Measurements from ENCODE around the gene ODF4. TPM values are rescaled to one million over a fixed set of nuclear protein-coding genes. Genes with fewer than 3 reads are reported as not detected.
A peak's percentile ranks its signal among the peaks of the same experiment; 100 is the strongest.

Gene ODF4
- total RNA-seq, 6 experiments from 2014 or later = not detected

GRCh38 chr17:8353736-8354135 lies 14.1 kb downstream of the ODF4 start:
- TF ChIP-seq CTCF (IDR thresholded peaks at IDR 0.05) = no peak
- Mint-ChIP-seq H3K4me3 (no peak overlapping the region), H3K36me3 (ENCODE audit: low read depth) (no peaks in the 10 kb centered on the region), H3K27me3 (ENCODE audit: insufficient read depth) (peaks cover 16% of the 10 kb centered on the region), H3K27ac (no peak overlapping the region), H3K4me1 (ENCODE audit: low read depth) (no peaks in the 10 kb centered on the region), H3K9me3 (no peaks in the 10 kb centered on the region)
- DNase-seq = no peak

- Mint-ChIP-seq H3K9me3 (no peaks in the 10 kb centered on the region), H3K27me3 (ENCODE audit: insufficient read depth) (peaks cover 16% of the 10 kb centered on the region), H3K36me3 (ENCODE audit: low read depth) (no peaks in the 10 kb centered on the region), H3K27ac (no peak overlapping the region), H3K4me1 (ENCODE audit: low read depth) (peaks cover under 1% of the 10 kb centered on the region; the same call in 1 of the 2 replicates), H3K4me3 (no peak overlapping the region)
- no peak for TF ChIP-seq CTCF (IDR thresholded peaks at IDR 0.05)
- no peak for DNase-seq
These were observed 14.6 kb downstream of the ODF4 start for GRCh38 chr17:8354236-8354635.

GRCh38 chr17:8357910-8358309 lies 18.3 kb downstream of the ODF4 start:
- TF ChIP-seq CTCF (IDR thresholded peaks at IDR 0.05) = no peak
- Mint-ChIP-seq H3K27ac (no peak overlapping the region), H3K4me3 (no peak overlapping the region), H3K9me3 (no peaks in the 10 kb centered on the region), H3K36me3 (ENCODE audit: low read depth) (no peaks in the 10 kb centered on the region), H3K4me1 (ENCODE audit: low read depth) (peaks cover 30% of the 10 kb centered on the region), H3K27me3 (ENCODE audit: insufficient read depth) (peaks cover 9% of the 10 kb centered on the region)
- no peak for DNase-seq

GRCh38 chr17:8359769-8360168 lies 20.1 kb downstream of the ODF4 start:
- no peaks in the 10 kb centered on the region for H3K9me3 Mint-ChIP-seq
- DNase-seq = peak; percentile 69
- no peaks in the 10 kb centered on the region for H3K36me3 Mint-ChIP-seq (ENCODE audit: low read depth)
- peaks cover 34% of the 10 kb centered on the region for H3K4me1 Mint-ChIP-seq (ENCODE audit: low read depth)
- peak overlapping the region; percentile 71 for H3K4me3 Mint-ChIP-seq
- no peak for TF ChIP-seq CTCF (IDR thresholded peaks at IDR 0.05)
- H3K27ac Mint-ChIP-seq = peak overlapping the region; percentile 29; the same call in 1 of the 2 replicates
- peaks cover 3% of the 10 kb centered on the region; the same call in 1 of the 2 replicates for H3K27me3 Mint-ChIP-seq (ENCODE audit: insufficient read depth)

- no peak overlapping the region for H3K27ac Mint-ChIP-seq
- H3K9me3 Mint-ChIP-seq = no peaks in the 10 kb centered on the region
- DNase-seq = no peak
- H3K27me3 Mint-ChIP-seq (ENCODE audit: insufficient read depth) = peaks cover 2% of the 10 kb centered on the region; the same call in 1 of the 2 replicates
- H3K4me3 Mint-ChIP-seq = peak overlapping the region; percentile 71; the same call in 1 of the 2 replicates
- no peaks in the 10 kb centered on the region for H3K36me3 Mint-ChIP-seq (ENCODE audit: low read depth)
- TF ChIP-seq CTCF (IDR thresholded peaks at IDR 0.05) = no peak
- H3K4me1 Mint-ChIP-seq (ENCODE audit: low read depth) = peaks cover 39% of the 10 kb centered on the region
These were observed 20.6 kb downstream of the ODF4 start for GRCh38 chr17:8360260-8360659.

GRCh38 chr17:8360751-8361150 lies 21.1 kb downstream of the ODF4 start:
- no peak for DNase-seq
- Mint-ChIP-seq H3K4me1 (ENCODE audit: low read depth) (peaks cover 44% of the 10 kb centered on the region), H3K4me3 (no peak overlapping the region), H3K36me3 (ENCODE audit: low read depth) (no peaks in the 10 kb centered on the region), H3K9me3 (no peaks in the 10 kb centered on the region), H3K27ac (no peak overlapping the region), H3K27me3 (ENCODE audit: insufficient read depth) (peaks cover 2% of the 10 kb centered on the region; the same call in 1 of the 2 replicates)
- no peak for TF ChIP-seq CTCF (IDR thresholded peaks at IDR 0.05)
